HCT116 (cell line): ENCODE data around the gene CHTF18. TPM values are rescaled to one million over a fixed set of nuclear protein-coding genes. Genes with fewer than 3 reads are reported as not detected.
"Not testable (repeated sequence)": the region's sequence is repeated elsewhere in the genome, so short reads cannot be mapped to it uniquely, and the experiment has no call there.

Source experiments
- ATAC-seq: fragments of 200-7000 bp; cut with Tn5 transposase; 2 replicates; pipeline ENCODE4 v1.9.1; 2020; ENCODE audit warnings: mild to moderate bottlenecking, moderate library complexity
- BruUV-seq: library from RNA; stranded (reverse); fragments of 400-500 nt; replicated peaks from 2 replicates; lab custom pipeline; 2021; lab: Mats Ljungman, UMichigan
- CTCF ChIA-PET: fragments of 300-600 bp; sonication (Branson Sonifier 250); formaldehyde crosslinking; loops from one replicate; lab custom pipeline; 2021; ENCODE audit warnings: antibody characterized with exemption; lab: Charles Lee
- POLR2A ChIA-PET: fragments of 300-600, 350-600 bp; sonication (Branson Sonifier 250); formaldehyde crosslinking; loops from one replicate; lab custom pipeline; 2021; ENCODE audit warnings: antibody characterized with exemption; lab: Charles Lee
- RAD21 ChIA-PET, 2 experiments: fragments of 300-600 bp; sonication (Branson Sonifier 250); formaldehyde crosslinking; loops; one replicate each; lab custom pipeline; 2023; ENCODE audit warnings: low total read pairs in 2 of 2; ENCODE audit not compliant: uncharacterized antibody in 2 of 2, unreplicated experiment in 2 of 2, low non-redundant PET in 1 of 2; lab: Charles Lee
- DNase-seq: peaks from one replicate; pipeline ENCODE4 v3.0.0-alpha.2; 2010; ENCODE audit warnings: low read depth, low spot score
- H2AFZ ChIP-seq: fragments of 200-600 bp; shearing (Covaris generic), sonication (generic); 2 replicates; pipeline ENCODE4 v1.6.1; 2017; ENCODE audit warnings: low read depth, mixed run types, mixed read lengths, antibody characterized with exemption, low read length; ENCODE audit not compliant: poor library complexity, severe bottlenecking
- H3K27ac ChIP-seq: 2 replicates; pipeline ENCODE4 v1.5.1; 2012; ENCODE audit warnings: low read depth, low read length
- H3K27me3 ChIP-seq: fragments of 200-600 bp; sonication (generic); 2 replicates; pipeline ENCODE4 v1.6.1; 2016; ENCODE audit warnings: mixed run types, low read length, mixed read lengths; ENCODE audit not compliant: insufficient read depth
- H3K36me3 ChIP-seq, 2 experiments: fragments of 200-500 bp in 1 of 2; fragments of 200-600 bp in 1 of 2; sonication (Bioruptor generic) in 1 of 2; sonication (generic) in 1 of 2; 2 replicates each; pipeline versions ENCODE4 v1.5.1 to v1.6.1; 2014 to 2016; ENCODE audit warnings: low read length in 2 of 2, inconsistent platforms in 1 of 2, mixed read lengths in 1 of 2, mixed run types in 1 of 2; ENCODE audit not compliant: insufficient read depth in 2 of 2, control insufficient read depth in 1 of 2
- H3K4me1 ChIP-seq, 2 experiments: fragments of 200-600 bp in 1 of 2; sonication (generic) in 1 of 2; 2 replicates each; pipeline versions ENCODE4 v1.5.1 to v1.6.1; 2012 to 2017; ENCODE audit warnings: low read length in 2 of 2, inconsistent platforms in 1 of 2, mild to moderate bottlenecking in 1 of 2, mixed read lengths in 1 of 2, mixed run types in 1 of 2, moderate library complexity in 1 of 2; ENCODE audit not compliant: insufficient read depth in 2 of 2, control insufficient read depth in 1 of 2
- H3K4me2 ChIP-seq: fragments of 200-600 bp; sonication (generic); 2 replicates; pipeline ENCODE4 v1.6.1; 2017; ENCODE audit warnings: mixed run types, low read length, mixed read lengths
- H3K4me3 ChIP-seq, 2 experiments: fragments of 200-600 bp in 1 of 2; sonication (generic) in 1 of 2; replicated peaks in 1 of 2; 2 replicates each; pipeline ENCODE4 v1.5.1; 2011 to 2016; ENCODE audit warnings: low read length in 2 of 2, control low read depth in 1 of 2, low read depth in 1 of 2, mild to moderate bottlenecking in 1 of 2, mixed read lengths in 1 of 2, mixed run types in 1 of 2
- H3K79me2 ChIP-seq: fragments of 200-600 bp; sonication (generic); 2 replicates; pipeline ENCODE4 v1.6.1; 2017; ENCODE audit warnings: mild to moderate bottlenecking, mixed run types, low read length, moderate library complexity, mixed read lengths; ENCODE audit not compliant: insufficient read depth
- H3K9ac ChIP-seq: fragments of 200-600 bp; sonication (generic); 2 replicates; pipeline ENCODE4 v1.6.1; 2016; ENCODE audit warnings: low read length, mixed read lengths
- H3K9me2 ChIP-seq: fragments of 200-600 bp; sonication (generic), shearing (Covaris generic); 2 replicates; pipeline ENCODE4 v1.6.1; 2017; ENCODE audit warnings: mixed run types, mild to moderate bottlenecking, moderate library complexity; ENCODE audit not compliant: insufficient read depth
- H3K9me3 ChIP-seq, 2 experiments: fragments of 200-500 bp in 1 of 2; fragments of 200-600 bp in 1 of 2; sonication (Bioruptor generic) in 1 of 2; sonication (generic) in 1 of 2; 2 replicates each; pipeline ENCODE4 v1.6.1; 2014 to 2017; ENCODE audit warnings: low read length in 2 of 2, mixed read lengths in 2 of 2, inconsistent platforms in 1 of 2, low read depth in 1 of 2, mild to moderate bottlenecking in 1 of 2, mixed run types in 1 of 2, moderate library complexity in 1 of 2; ENCODE audit not compliant: control insufficient read depth in 1 of 2, insufficient read depth in 1 of 2
- H4K20me1 ChIP-seq: fragments of 200-600 bp; sonication (generic), shearing (Covaris generic); 2 replicates; pipeline ENCODE4 v1.6.1; 2017; ENCODE audit warnings: mixed run types, mild to moderate bottlenecking, moderate library complexity; ENCODE audit not compliant: insufficient read depth
- CBX3 ChIP-seq: IDR thresholded peaks from 2 replicates; pipeline ENCODE4 v1.6.1; 2012; ENCODE audit warnings: low read depth
- POLR2A ChIP-seq: IDR thresholded peaks from 2 replicates; pipeline ENCODE4 v1.7.0; 2011; ENCODE audit warnings: borderline replicate concordance; ENCODE audit not compliant: insufficient read depth, insufficient read length; ENCODE audit errors: extremely low read depth
- SIN3A ChIP-seq: IDR thresholded peaks from 2 replicates; pipeline ENCODE4 v1.6.1; 2012; ENCODE audit warnings: low read depth
- intact Hi-C: fragments of 100-400 bp; cut with micrococcal nuclease; formaldehyde crosslinking; loops from 2 replicates; pipeline ENCODE4 v1.10.0; 2022
- total RNA-seq: library from RNA; stranded (reverse); gene quantifications from one replicate; pipeline ENCODE4 v1.2.1, GENCODE V29; 2021; ENCODE audit not compliant: unreplicated experiment
- TF ChIP-seq, protein P1 (sequence below), 3 experiments: fragments of 200-600 bp in 1 of 3; sonication (generic) in 1 of 3; IDR thresholded peaks in 2 of 3; conservative IDR thresholded peaks in 1 of 3; 2 replicates each; pipeline ENCODE4 v1.5.1; 2012 to 2017; ENCODE audit warnings: low read depth in 2 of 3, low read length in 2 of 3, antibody characterized with exemption in 1 of 3, borderline replicate concordance in 1 of 3, control low read depth in 1 of 3, mild to moderate bottlenecking in 1 of 3, mixed read lengths in 1 of 3, mixed run types in 1 of 3, moderate library complexity in 1 of 3; ENCODE audit not compliant: insufficient read depth in 1 of 3

Gene CHTF18
- total RNA-seq, 1 experiment from 2014 or later, result 145 TPM

DNA sequence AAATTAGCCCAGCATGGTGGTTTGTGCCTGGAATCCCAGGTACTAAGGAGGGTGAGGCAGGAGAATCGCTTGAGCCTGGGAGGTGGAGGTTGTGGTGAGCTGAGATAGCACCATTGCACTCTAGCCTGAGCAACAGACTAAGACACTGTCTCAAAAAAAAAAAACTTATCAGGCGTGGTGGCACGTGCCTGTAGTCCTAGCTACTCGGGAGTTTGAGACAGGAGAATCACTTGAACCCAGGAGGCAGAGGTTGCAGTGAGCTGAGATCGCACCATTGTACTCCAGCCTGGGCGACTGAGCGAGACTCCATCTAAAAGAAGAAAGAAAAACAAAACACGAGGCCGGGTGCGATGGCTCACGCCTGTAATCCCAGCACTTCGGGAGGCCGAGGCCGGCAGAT is 45.5 kb upstream of the CHTF18 start:
- H3K9ac ChIP-seq, H3K36me3 ChIP-seq, H3K4me2 ChIP-seq, BruUV-seq, H3K27me3 ChIP-seq, H4K20me1 ChIP-seq, H2AFZ ChIP-seq, H3K27ac ChIP-seq, H3K4me3 ChIP-seq, H3K9me2 ChIP-seq, H3K9me3 ChIP-seq, ATAC-seq, DNase-seq, intact Hi-C loops: not testable (repeated sequence)
- ChIA-PET RAD21 (interaction anchor here in 1 of 2 experiments (1.3 kb wide), 1 partner anchor 18 kb away, joined by 3 read pairs; no protein-coding TSS in a partner anchor), POLR2A (interaction anchor here (1.5 kb wide), 1 partner anchor 18 kb away, joined by 3 read pairs; the partner anchor contains the start of gene MSLN), CTCF (interaction anchor here (0.6 to 2.2 kb wide), 3 partner anchors 31 to 360 kb away, joined by 3 to 5 read pairs (median 3); no protein-coding TSS in a partner anchor)
- Histone ChIP-seq H3K4me1 (peaks cover 8 to 28% of the 10 kb centered on the region in 2 experiments), H3K79me2 (peaks cover 12% of the 10 kb centered on the region; the same call in 1 of the 2 replicates)

DNA sequence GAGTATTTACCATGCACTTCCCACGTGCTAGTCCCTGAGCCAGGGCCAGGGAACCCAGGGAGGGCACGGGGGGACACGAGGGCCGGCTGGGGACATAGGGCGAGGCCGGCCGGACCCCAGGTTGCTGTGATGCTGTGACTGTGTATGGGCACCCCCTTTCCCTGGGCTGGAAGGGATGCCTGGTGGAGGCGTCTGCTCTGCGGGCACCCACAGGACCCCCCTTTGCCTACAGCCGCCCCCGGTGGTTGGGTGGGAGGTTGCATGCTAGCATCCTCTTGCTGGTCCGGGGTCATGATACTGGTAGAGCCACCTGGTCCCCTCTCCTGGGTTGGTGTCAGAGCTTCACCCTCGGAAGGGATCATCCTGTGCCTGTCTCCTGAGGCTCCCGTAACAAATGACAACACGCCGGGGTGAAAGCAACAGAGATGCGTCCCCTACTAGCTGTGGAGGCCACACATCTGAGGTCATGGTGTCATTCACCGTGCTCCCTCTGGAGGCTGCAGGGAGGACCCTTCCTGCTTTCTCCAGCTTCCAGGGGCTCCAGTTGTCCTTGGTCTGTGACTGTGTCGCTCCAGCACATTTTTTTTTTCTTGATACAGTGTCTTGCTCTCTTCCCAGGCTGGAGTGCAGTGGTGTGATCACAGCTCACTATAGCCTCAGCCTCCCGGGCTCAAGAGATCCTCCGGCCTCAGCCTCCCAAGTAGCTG is 44.5 kb upstream of the CHTF18 start:
- Histone ChIP-seq H3K4me1 (peaks cover 8 to 28% of the 10 kb centered on the region in 2 experiments), H3K9me2 (no peaks in the 10 kb centered on the region), H3K79me2 (peaks cover 12% of the 10 kb centered on the region; the same call in 1 of the 2 replicates), H3K36me3 (no peaks in the 10 kb centered on the region), H3K9ac (no peak overlapping the region), H3K4me3 (no peak overlapping the region), H3K27ac (no peak overlapping the region), H3K9me3 (no peaks in the 10 kb centered on the region), H2AFZ (no peak overlapping the region), H3K4me2 (no peak overlapping the region), H4K20me1 (no peaks in the 10 kb centered on the region), H3K27me3 (no peaks in the 10 kb centered on the region)
- CTCF ChIA-PET, result interaction anchor here (0.6 to 2.7 kb wide), 3 partner anchors 17 to 359 kb away, joined by 3 to 11 read pairs (median 3); partner anchors contain the start of gene MSLN
- TF ChIP-seq POLR2A (no peak), CBX3 (no peak), SIN3A (no peak)
- TF ChIP-seq, protein P1, sequence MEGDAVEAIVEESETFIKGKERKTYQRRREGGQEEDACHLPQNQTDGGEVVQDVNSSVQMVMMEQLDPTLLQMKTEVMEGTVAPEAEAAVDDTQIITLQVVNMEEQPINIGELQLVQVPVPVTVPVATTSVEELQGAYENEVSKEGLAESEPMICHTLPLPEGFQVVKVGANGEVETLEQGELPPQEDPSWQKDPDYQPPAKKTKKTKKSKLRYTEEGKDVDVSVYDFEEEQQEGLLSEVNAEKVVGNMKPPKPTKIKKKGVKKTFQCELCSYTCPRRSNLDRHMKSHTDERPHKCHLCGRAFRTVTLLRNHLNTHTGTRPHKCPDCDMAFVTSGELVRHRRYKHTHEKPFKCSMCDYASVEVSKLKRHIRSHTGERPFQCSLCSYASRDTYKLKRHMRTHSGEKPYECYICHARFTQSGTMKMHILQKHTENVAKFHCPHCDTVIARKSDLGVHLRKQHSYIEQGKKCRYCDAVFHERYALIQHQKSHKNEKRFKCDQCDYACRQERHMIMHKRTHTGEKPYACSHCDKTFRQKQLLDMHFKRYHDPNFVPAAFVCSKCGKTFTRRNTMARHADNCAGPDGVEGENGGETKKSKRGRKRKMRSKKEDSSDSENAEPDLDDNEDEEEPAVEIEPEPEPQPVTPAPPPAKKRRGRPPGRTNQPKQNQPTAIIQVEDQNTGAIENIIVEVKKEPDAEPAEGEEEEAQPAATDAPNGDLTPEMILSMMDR (IDR thresholded peaks at IDR 0.05 in 2 of 3, conservative IDR thresholded peaks at IDR 0.05 in 1 of 3; ENCODE audit: borderline replicate concordance in 1 of 3, insufficient read depth in 1 of 3, low read depth in 2 of 3, low read length in 2 of 3), result peak in 2 of 3 experiments; percentile 43 to 55; a peak in 4 of 6 replicates
- RAD21 ChIA-PET, result interaction anchor here in 1 of 2 experiments (1.3 kb wide), 1 partner anchor 17 kb away, joined by 3 read pairs; no protein-coding TSS in a partner anchor
- intact Hi-C loops, result loop anchor here (2.0 kb wide), 1 partner anchor 41 kb away; no protein-coding TSS in a partner anchor
- no peak for DNase-seq
- ATAC-seq, result no peak
- BruUV-seq, result no TSS peak
- POLR2A ChIA-PET, result interaction anchor here (1.5 kb wide), 1 partner anchor 17 kb away, joined by 3 read pairs; the partner anchor contains the start of gene MSLN
